ENCODE data around the gene RNFT2.

RNFT2 gene

GRCh38 chr12:116737774-116738657 lies at the start of gene RNFT2, which contains the start of gene SPRING1:
Gene RNFT2, plus strand, starts transcription at chr12:116738315. Its CDS starts 2,183 bp downstream, at chr12:116740498.
Gene SPRING1, minus strand, starts transcription at chr12:116738069. Its CDS starts 169 bp downstream, at chr12:116737900.
- H3K4me3 ChIP-seq (replicated peaks in 1 of 2; ENCODE audit: low read depth in 2 of 2, low read length in 2 of 2) = peak within 1 kb of the TSS; percentile 93
- no peak for TF ChIP-seq CTCF (IDR thresholded peaks at IDR 0.05; ENCODE audit: low read depth, low read length)
- peak; percentile 99 for DNase-seq (ENCODE audit: low read depth in 2 of 2)

GRCh38 chr12:116689521-116689920 lies 48.6 kb upstream of the RNFT2 start:
- TF ChIP-seq CTCF (IDR thresholded peaks at IDR 0.05; ENCODE audit: low read depth, low read length) = no peak
- no peak overlapping the region for H3K4me3 ChIP-seq (replicated peaks in 1 of 2; ENCODE audit: low read depth in 2 of 2, low read length in 2 of 2)
- no peak for DNase-seq (ENCODE audit: low read depth in 2 of 2)

GRCh38 chr12:116689979-116690744 lies 48.0 kb upstream of the RNFT2 start:
- no peak overlapping the region for H3K4me3 ChIP-seq (replicated peaks in 1 of 2; ENCODE audit: low read depth in 2 of 2, low read length in 2 of 2)
- DNase-seq (ENCODE audit: low read depth in 2 of 2) = no peak
- no peak for TF ChIP-seq CTCF (IDR thresholded peaks at IDR 0.05; ENCODE audit: low read depth, low read length)

- H3K4me3 ChIP-seq (replicated peaks in 1 of 2; ENCODE audit: low read depth in 2 of 2, low read length in 2 of 2) = no peak overlapping the region
- no peak for TF ChIP-seq CTCF (IDR thresholded peaks at IDR 0.05; ENCODE audit: low read depth, low read length)
- DNase-seq (ENCODE audit: low read depth in 2 of 2) = no peak
Measured at GRCh38 chr12:116691205-116691604, 46.9 kb upstream of the RNFT2 start.

GRCh38 chr12:116691636-116692035 lies 46.5 kb upstream of the RNFT2 start:
- no peak overlapping the region for H3K4me3 ChIP-seq (replicated peaks in 1 of 2; ENCODE audit: low read depth in 2 of 2, low read length in 2 of 2)
- TF ChIP-seq CTCF (IDR thresholded peaks at IDR 0.05; ENCODE audit: low read depth, low read length) = no peak
- DNase-seq (ENCODE audit: low read depth in 2 of 2) = no peak

GRCh38 chr12:116692605-116693004 lies 45.5 kb upstream of the RNFT2 start:
- TF ChIP-seq CTCF (IDR thresholded peaks at IDR 0.05; ENCODE audit: low read depth, low read length) = no peak
- no peak for DNase-seq (ENCODE audit: low read depth in 2 of 2)
- H3K4me3 ChIP-seq (replicated peaks in 1 of 2; ENCODE audit: low read depth in 2 of 2, low read length in 2 of 2) = no peak overlapping the region
